LHCN-M2 (cell line): Measurements from ENCODE around the gene NFKB2. TPM values are rescaled to one million over a fixed set of nuclear protein-coding genes. Genes with fewer than 3 reads are reported as not detected.

ENCODE experiments used
- DNase-seq: peaks from one replicate; pipeline ENCODE4 v3.0.0-alpha.2; 2012; ENCODE audit warnings: low read depth
- polyA plus RNA-seq: library from polyadenylated mRNA; unstranded; fragments of >200 nt; gene quantifications from one replicate; pipeline ENCODE4 v1.2.1, GENCODE V29; 2012; ENCODE audit warnings: missing spikeins
- total RNA-seq: library from RNA; depleted of rRNA; stranded (reverse); fragments of >200 nt; gene quantifications from 2 replicates; pipeline ENCODE4 v1.2.3, GENCODE V29; 2014; rRNA removed

NFKB2 gene
- 15.8 and 16.6 TPM in 2 replicates for total RNA-seq
- polyA plus RNA-seq = 15.5 TPM

DNA sequence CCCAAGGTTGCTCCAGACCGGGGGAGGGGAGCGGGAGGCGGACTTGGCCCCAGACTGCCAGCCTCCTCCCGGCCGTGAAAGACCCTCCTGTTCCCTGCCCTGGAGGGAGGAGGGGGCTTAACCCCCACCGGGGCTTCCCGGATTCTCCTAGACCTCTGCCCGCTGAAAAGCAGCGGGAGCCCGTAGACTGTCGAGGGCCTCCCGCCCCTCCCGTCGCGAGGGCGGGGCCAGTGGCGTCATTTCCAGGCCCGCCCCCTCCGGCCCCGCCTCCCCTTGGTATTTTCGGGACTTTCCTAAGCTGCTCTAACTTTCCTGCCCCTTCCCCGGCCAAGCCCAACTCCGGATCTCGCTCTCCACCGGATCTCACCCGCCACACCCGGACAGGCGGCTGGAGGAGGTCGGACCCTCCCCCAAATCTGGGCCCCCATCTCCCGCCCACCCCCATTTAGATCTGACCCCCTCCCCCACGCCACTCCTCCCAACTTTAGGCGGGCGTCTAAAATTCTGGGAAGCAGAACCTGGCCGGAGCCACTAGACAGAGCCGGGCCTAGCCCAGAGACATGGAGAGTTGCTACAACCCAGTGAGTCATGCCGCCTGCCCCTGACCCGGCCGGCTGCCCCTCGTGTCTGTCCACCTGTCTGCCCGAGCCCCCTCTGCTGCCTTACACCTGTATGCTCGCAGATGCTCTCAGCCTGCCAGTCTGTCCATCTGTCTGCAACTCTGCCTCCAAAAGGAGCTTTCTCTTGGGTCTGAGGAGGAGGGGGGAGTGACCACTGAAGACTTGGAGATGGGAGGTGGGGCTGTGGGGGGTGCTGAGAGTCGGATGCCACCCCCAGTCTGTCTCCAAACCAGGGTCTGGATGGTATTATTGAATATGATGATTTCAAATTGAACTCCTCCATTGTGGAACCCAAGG is at the start of gene NFKB2:
Gene NFKB2 (plus strand): TSS at position 306 of the 917 bp plus-strand sequence. CDS start 255 bp downstream, at position 561.
- DNase-seq = peak; percentile 71

DNA sequence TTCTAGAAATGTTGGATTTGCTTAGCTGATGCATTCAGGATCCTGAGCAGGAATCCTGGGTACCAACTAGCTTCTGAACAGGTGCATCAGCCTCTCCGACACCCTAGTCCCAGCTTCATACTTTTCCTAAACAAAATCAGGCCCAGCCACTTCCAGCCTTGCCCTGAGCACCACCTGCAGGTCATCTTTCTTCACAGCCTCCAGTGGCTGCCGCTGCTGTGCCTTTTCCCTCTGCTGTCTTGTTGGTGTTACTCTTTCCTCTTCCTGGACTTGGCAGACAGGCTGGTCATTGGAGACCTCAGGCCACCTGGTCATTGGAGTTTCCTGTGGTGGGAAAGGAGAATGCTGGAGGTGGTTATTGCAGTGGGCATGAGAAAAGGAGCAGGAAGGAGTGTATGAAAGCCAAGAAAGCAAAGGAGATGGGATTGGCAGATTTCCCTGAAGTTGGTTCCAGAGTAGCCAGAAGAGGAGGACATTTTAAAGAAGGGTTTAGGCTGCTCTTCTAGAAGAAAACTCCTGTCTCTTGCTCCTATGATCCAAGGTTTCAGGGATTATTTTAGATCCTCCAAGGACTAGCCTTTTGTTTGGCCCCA is 48.2 kb upstream of the NFKB2 start:
- peak; percentile 75 for DNase-seq

DNA sequence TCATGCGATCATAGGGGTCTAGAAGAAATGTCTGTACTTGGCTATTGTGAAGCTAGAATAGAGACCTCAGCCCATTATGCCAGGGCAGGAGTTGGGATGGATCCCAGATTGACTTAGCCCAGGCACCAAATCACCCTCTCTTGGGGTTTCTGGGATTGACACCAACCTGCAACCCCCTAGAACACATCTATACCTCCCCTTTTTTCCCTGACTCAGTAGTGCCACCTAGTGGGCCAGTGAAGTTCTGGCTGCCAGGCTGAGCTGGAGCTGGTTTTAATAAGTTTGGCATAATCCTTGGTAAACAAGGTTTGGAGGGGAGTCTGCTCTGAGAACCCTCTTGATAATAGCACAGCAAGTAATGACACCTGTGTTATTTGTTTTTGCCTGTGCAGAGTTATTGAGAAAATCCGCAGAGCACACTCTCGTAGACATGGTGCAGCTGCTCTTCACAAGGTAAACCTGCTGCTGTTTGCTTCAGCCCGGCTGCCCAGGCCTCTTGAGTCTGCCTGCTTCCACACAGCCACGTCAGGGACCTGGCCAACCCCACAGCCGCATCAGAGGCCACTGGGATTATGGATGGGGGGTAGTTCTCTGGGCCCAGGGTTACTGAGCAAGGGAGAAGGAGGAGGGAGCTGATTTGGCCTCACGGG is 43.3 kb upstream of the NFKB2 start:
- DNase-seq = peak; percentile 63

DNA sequence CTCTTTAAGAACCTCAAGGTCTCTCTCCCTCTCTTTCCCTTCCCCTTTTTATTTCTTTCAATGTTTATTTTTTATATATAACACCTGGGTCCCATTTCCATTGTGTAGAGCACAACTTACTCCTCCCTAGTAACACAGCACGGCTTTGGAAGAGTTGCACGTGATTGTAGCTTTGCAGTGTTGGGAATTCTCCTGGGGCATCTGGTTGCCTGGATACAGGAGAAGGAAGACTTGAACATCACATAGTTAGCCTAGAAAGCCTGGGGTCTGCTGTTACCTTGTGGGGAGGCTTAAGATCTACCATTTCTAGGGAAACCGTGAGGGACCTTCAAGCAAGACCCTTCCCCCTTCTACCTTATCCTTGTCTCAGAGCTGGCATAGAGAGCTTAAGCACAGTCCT is 41.1 kb upstream of the NFKB2 start:
- DNase-seq = no peak

DNA sequence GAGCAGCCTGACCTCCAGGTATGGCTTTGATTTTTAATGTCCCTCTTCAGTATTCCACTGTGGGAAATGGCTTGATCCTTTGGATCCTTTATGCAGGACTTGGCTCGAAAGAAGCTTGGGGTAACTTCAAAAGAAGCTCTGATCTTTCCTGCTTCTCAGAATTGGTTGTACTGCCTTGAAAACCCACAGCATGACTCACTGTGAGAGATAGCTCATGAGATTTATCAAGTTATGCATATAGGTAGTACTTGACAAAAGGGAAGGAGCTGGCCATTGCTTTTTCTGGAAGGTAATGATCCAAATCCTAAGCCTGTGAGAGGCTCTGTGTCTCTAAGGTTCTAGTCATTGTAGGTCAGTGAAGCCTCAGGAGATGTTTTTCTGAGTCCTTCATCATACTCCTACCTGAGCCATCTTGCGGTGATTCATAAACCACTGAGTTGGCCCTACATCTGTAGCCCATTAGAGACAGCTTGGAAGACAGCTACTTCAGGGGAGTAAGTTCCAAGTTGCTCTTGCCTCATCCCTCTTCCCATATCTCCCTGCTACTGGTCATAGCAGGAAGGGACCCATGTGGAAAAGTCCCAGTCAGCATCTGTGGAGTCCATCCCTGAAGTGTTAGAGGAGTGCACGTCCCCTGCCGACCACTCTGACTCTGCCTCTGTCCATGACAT is 36.7 kb upstream of the NFKB2 start:
- DNase-seq = no peak

DNA sequence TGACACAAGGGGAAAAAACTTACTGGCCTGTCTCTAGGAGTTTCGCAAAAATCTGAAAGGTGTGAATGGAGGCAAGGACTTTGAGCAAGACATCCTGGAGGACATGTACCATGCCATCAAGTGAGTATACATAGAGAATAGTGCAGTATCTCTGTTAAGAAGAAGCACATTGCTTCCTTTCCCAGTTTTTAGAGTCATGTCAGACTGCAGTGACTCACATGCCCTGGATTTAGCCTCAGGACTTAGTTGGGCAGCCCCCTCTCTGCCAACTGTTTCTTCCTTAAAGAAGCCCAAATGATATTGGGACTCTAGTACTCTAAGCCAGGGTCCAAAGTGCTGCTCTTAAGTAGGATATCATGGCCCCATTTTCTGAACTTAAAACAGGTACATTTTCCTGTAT is 28.1 kb upstream of the NFKB2 start:
- no peak for DNase-seq

DNA sequence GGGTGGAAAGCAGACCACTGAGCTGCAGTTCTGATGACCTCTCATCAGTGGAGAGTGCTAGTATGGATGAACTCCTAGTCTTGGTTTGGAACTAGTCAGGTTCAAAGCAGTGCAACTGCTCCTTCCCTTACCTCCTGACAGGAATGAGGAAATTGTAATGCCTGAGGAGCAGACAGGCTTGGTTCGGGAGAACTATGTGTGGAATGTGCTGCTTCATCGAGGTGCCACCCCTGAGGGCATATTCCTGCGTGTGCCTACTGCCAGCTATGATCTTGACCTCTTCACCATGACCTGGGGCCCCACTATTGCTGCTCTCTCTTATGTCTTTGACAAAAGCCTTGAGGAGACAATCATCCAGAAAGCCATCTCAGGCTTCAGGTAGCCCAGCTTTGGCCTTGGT is 27.4 kb upstream of the NFKB2 start:
- DNase-seq = no peak

DNA sequence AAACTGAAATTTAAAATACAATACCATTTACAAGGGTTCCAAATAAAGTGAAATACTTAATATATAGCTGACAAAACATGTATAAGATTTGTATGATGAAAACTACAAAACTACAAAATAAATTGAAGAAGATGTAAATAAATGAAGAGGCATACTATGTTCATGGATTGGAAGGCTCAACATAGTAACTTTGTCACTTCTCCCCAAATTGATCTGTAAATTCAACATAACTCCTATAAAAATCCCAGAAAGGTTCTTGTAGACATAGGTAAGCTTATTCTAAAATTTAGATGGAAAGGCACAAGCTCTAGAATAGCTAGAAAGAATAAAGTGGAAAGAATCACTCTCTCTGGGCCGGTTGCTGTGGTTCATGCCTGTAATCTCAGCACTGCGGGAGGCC is 24.2 kb upstream of the NFKB2 start:
- no peak for DNase-seq

DNA sequence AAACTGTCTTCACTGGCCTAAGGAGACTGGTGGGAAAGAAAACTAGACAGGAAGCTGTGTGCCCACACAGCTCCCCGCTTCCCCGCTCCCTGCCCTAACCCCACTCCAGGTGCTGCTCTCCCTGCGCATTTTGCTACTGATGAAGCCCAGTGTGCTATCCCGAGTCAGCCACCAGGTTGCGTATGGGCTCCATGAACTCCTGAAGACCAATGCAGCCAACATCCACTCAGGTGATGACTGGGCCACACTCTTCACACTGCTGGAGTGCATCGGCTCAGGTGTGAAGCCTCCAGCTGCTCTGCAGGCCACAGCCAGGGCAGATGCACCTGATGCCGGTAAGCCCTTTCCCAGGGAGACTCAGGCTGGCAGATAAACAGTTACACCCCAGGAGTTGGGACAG is 20.3 kb upstream of the NFKB2 start:
- DNase-seq = no peak

DNA sequence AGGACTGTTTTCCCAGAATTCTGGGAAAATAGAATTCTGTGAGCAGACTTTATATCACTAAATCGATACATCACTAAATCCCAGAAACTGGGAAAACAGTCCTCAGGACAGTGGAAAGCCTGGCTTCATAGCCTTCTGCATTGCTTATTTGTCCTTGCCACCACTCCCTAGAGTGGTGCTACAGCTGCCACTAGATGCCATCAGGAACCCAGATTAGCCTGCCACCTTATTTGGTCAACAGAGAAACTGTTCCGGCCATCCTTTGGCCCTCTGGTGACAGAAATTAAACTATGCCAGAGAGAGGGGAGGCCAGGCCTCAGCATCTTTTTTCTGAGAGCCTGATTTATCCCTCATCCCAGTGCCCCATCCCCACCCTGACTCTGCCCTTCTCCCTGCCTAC is 19.6 kb upstream of the NFKB2 start:
- no peak for DNase-seq

DNA sequence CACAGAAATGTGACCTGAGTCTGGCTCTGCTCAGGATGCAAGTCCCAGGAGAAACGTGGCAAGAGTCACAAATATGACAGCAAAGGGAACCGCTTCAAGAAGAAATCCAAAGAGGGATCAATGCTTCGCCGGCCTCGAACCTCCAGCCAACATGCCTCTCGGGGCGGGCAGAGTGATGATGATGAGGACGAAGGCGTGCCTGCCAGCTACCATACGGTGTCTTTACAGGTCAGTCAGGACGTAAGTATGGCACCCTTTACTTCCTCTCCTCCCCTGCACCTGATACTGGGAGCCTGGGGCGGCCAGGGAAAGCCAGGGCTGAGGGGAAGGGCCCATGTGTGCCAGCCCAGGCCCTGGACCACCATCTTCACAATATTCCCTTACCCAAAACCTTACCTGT is 18.6 kb upstream of the NFKB2 start:
- DNase-seq = no peak

DNA sequence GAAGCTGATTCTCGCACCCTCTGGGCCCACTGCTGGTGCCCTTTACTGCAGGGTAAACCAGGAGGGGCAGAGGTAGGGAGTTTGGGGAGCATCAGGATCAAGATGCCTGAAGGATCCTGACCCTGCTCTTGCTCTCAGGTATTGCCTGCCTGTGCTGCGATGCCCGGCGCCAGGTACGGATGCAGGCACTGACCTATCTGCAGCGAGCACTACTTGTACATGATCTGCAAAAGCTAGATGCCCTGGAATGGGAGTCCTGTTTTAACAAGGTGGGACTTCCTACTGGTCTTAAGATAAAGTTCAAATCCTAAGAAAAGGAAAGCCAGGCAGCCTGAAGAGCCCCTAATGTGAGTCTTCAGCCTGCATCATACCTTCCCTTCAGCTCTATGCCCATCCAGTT is 16.1 kb upstream of the NFKB2 start:
- no peak for DNase-seq

DNA sequence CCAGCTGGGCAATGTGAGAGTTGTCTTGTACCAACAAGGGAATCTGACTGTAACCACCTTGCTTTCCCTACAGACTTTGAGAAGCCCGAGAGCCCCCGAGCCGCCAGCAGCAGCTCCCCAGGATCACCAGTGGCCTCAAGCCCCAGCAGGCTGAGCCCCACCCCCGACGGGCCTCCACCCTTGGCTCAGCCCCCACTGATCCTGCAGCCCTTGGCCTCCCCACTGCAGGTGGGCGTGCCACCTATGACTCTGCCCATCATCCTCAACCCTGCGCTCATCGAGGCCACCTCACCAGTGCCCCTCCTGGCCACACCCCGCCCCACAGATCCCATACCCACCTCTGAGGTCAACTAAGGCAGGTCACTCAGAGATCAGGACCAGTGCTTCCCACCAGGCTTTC is 13.5 kb upstream of the NFKB2 start:
- no peak for DNase-seq

DNA sequence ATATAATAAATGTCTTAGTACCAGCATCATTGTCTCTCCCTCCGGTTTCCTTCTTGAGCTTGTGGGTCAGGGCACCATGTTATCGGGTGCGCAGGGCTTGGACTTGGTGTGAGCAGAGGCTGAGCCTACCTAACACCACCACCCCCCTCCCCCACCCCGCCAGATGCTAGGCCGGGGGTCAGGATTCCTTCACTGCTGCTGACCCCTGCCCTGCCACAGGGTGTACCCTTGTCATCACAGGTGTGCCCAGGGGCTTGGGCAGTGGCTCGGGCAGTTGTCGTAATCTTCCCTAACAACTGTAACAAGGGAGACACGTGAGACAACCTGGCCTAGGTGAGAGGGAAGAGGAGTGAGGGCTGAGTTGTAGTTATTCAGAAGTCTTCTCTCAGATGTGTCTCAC is 12.6 kb upstream of the NFKB2 start:
- no peak for DNase-seq

DNA sequence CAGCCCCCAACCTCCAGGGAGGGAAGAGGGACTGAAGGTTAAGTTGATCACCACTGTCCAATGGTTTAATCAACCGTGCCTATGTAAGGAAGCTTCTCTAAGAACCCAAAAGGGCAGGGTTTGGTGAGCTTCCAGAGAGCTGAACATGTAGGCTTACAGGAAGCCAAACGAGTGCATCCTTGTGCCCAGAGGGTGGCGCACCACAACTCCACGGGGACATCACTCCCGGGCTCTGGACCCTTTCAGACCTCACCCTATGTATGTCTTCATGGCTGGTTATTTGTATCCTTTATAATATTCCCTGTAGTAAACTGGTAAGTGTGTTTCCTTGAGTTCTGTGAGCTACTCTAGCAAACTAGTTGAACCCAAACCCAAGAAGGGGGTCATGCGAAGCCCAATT is 11.5 kb upstream of the NFKB2 start:
- DNase-seq = peak; percentile 6

DNA sequence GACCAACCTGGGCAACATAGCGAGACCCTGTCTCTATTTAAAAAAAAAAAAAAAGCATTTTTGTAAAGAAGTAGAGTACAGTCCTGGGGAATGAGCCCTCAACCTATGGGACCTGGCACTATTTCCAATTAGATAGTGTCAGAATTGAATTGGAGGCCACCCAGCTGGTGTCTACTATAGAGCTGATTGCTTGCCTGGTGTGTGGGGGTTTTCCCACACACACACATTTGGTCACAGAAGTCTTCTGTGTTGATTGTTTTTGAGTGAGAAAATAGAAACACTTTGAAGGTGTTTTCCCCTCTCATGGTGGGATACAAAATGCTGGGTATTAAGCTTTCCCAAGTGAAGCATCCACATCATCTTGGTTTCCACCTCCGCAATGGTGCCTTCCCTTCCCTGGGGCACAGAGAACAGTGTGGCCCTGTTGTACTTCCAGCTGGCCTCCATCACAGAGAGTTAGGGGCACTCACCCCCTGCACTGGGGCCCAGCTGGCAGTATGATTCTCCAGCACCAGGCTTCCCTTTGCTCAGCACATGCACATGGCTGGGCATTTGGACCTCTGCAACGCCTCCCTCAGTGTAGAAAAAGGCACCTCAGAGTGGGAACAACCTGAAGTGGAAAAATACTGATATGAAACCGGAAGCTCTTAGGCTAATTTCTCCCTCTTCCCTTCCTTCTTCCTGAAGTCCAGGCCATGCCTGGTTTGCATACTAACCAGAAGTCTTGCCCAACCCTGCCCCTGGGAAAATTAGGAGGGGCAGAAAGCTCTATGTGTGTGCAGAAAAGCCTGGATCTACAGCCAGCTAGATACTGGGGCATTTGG is 10.7 kb upstream of the NFKB2 start:
- peak; percentile 25 for DNase-seq

DNA sequence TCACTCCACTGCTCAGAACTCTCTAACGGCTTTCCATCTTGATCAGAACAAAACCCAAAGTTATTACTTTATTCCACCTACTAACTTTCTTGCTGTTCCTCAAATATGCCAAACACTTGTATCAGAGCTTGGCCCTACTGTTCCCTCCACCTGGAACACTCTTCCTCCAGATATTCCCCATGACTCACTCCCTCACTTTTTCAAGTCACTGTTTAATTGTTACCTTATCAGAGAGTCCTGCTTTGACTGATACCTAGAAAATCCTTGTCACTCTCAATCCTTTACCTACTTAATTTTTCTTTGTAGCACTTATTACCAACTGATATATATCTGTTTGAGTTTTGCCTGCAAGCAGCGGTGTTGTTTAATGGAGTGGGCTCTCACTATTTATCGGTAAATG is 5.6 kb upstream of the NFKB2 start:
- no peak for DNase-seq

DNA sequence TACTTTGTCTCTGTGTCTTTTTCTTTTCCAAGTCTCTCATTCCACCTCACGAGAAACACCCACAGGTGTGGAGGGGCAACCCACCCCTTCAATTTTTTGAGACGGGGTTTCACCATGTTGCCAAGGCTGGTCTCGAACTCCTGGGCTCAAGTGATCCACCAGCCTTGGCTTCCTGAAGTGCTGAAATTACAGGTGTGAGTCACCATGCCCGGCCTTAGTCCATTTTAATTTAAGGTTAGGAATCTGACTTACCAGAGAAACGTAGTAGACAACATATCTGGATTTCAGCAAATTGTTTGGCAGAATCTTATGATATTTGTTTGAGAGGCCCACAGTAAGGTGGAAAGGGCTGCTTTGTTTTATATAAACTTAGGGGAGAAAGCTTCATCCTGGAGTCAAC is 3.2 kb upstream of the NFKB2 start:
- no peak for DNase-seq

DNA sequence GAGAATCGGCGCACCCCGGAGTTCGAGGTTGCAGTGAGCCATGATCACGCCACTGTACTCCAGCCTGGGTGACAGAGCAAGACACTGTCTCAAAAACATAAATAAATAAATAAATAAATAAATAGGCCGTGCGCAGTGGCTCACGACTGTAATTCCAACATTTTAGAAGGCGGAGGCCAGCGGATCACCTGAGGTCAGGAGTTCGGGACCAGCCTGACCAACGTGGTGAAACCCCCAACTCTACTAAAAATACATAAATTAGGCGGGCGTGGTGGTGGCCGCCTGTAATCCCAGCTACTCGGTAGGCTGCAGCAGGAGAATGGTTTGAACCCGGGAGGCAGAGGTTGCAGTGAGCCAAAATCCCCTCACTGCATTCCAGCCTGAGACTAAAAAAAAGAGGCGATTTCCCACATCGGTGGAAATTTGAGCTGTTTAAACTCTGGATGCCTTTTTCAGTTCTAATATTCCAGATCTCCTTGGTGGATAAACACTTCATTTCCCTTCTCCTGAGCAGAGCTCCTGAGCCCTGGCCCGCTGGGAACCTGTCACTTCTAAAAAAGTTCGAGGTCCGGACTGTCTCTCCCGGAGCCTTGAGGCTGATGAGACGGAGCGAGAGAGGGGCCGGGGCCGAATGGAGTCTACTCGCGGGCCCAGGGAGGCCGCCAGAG is 2.0 kb upstream of the NFKB2 start:
- DNase-seq = no peak

DNA sequence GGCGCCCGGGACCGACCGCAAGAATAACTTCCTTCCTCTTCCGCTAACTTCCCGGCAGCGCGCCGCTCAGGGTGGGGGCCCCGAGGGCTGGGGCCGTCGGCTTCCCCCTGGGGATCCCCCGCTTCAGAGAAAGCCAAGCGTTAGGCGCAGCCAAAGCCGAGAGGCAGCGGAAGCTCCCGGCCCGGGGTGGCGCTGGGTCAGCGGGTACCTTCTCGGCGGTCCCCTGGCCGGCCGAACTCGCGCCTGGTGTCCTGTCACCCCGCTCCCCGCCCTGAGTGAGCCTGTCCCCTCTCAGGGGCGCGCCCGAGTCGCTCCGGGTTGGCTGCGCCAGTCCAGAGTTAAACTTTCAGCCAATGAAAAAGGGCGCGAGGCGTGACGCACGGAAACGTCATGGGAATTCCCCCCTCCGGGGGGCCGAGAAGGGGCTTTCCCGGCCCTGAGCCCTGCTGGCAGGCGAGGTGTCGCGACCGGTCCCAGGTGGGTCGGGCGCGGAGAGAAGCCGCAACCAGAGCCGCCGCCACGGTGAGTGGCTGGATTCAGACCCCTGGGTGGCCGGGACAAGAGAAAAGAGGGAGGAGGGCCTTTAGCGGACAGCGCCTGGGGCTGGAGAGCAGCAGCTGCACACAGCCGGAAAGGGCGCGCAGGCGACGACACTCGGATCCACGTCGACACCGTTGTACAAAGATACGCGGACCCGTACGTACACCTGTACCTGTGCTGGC is 1.3 kb upstream of the NFKB2 start:
- DNase-seq = peak; percentile 90
